ENCODE data around the gene FKBP14. TPM values are rescaled to one million over a fixed set of nuclear protein-coding genes. Genes with fewer than 3 reads are reported as not detected.
A peak's percentile ranks its signal among the peaks of the same experiment; 100 is the strongest.

Gene FKBP14
- total RNA-seq, 1 donor from 2014 or later = 8.5 TPM

DNA sequence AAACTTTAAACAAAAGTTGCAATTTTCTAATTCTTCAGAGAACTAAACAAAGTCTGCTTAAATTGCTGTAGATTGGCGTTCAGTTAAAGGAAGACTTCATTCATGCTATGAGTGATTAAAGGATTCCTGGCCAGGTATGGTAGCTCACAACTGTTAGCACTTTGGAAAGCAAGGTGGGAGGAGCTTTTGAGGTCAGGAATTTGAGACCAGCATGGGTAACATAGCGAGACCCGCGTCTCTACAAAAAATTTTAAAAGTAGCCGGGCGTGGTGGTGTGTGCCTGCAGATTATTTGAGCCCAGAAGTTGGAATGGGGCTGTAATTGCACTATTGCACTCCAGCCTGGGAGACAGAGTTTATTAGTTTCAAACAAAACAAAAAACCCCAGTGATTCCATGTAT is 23.4 kb downstream of the FKBP14 start:
- DNase-seq (ENCODE audit: missing footprints) = no peak
- intact Hi-C loops (cut with DNase I) = no loop called here

DNA sequence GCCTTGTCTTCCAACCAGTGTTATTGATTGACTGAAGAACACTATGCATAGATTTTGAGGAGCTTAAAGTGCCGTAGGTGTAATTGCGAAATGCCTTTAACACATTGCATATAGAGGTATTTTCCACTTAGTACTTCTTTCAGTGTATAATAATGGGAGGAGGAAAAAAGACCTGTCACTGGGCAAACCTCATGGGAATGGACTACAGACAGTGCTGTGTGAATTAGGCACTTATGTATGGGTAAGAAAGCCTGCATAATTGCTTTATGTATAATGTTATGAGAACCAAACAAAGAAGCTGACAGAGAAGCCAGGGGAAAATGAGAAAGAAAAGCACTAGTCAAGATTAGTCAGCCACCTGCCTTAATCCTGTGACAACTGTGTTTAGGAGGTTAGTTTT is 24.5 kb downstream of the FKBP14 start:
- no peak for ATAC-seq
- intact Hi-C loops (cut with DNase I) = no loop called here

More for the DNA sequence above, 23.4 kb downstream of the FKBP14 start:
- no peak for ATAC-seq

DNA sequence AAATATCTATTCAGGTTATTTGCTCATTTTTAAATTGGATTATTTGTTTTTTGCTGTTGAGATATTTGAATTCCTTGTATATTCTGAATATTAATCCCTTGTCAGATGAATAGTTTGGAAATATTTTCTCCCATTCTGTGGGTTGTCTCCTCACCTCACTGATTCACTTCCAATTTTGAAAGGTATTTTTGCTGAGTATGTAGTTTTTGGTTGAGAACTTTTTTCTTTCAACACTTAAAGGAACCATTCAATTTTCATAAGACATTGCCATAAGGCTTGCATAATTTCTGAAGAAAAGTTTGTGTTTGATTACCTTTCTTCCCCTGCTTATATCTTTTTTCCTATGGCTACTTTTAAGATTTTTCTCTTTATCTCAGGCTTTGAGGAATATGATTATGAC is 28.0 kb downstream of the FKBP14 start:
- intact Hi-C loops (cut with DNase I) = no loop called here
- no peak for DNase-seq (ENCODE audit: missing footprints)
- ATAC-seq = no peak

More for the DNA sequence above, 24.5 kb downstream of the FKBP14 start:
- no peak for DNase-seq (ENCODE audit: missing footprints)

DNA sequence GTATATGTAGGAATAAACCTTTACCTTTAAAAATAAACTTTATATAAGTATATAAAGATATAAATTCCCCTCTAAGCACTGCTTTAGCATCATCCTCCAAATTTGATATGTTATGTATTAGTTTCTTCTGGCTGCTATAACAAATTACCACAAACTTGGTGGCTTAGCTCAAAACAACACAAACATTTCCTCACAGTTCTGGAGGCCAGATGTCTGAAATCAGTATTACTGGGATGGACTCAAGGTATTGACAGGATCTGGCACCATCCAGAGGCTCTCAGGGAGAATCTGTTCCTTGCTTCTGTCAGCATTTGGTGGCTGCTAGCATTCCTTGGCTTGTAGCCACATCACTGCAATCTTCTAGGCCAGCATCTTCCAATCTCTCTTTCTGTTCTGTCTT is 30.2 kb downstream of the FKBP14 start:
- DNase-seq (ENCODE audit: missing footprints) (no peak), ATAC-seq (no peak)
- intact Hi-C loops (cut with DNase I) = no loop called here

DNA sequence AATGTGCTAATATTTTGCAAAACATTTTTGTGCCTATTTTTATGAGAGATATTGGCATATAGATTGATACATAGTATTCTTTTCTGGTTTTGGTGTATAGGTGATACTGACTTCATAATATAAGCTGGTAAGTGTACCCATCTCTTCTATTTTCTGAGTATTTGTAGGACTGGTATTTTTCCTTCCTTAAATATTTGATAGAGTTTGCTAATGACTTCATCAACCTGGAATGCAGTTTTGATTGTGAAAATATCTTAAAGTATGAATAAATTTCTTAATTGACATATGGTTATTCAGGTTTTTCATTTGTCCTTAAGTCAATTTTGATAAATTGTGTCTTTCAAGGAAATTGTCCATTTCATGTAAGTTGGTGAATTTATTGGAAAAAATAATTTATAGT is 30.9 kb downstream of the FKBP14 start:
- intact Hi-C loops (cut with DNase I) = no loop called here
- ATAC-seq (no peak), DNase-seq (ENCODE audit: missing footprints) (no peak)

DNA sequence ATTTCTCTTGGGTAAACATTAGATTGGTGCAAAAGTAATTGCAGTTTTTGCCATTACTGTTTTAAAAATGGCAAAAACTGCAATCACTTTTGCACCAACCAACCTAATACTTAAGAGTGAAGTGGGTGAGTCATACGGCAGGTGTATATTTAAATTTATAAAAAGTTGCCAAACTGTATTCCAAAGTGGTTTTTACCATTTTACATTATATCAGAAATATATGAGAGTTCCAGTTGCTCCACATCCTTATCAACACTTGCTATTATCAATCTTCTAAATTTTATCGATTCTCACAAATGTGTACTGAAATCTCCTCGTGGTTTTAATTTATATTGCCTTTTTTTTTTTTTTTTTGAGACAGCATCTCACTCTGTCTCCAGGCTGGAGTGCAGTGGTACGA is 33.4 kb downstream of the FKBP14 start:
- ATAC-seq = no peak
- no peak for DNase-seq (ENCODE audit: missing footprints)
- intact Hi-C loops (cut with DNase I) = no loop called here

DNA sequence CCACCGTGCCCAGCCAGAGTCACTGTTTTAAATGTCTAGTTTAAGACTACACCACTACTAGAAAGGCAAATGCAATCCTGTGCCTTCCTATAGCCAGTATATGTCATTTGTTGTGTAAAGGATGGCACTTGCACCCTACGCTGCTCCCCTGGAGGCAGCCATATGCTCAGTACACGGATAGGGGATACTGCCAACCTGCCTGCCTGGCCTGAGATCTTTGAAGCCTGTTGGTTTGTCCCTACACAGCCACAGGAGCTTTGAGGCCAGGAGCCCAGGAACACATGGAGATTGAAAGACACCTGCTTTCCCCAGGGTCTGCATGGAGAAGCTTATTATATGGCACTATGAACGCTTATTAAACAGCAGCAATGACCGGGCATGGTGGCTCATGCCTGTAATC is 34.6 kb downstream of the FKBP14 start:
- DNase-seq (ENCODE audit: missing footprints) = no peak
- intact Hi-C loops (cut with DNase I) = no loop called here
- no peak for ATAC-seq

DNA sequence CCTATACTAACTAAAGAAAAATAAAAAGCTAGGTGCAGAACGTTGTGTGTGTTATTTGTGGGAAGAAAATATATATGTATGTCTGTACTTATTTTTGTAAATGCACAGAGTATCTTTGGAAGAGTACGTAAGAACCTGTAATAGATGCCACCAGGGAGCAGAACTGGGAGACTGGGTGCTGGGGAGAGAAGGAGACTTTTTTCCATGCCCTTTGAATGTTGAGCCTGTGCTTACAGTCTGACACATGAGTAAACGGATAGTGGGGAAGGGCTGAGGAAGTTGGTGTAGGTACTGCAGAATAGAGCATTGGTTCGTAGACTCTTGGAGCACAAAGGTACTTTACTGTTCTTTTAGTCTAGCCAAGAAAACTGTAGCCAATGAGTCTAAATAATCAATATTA is 35.6 kb downstream of the FKBP14 start:
- DNase-seq (ENCODE audit: missing footprints) (no peak), ATAC-seq (no peak)
- intact Hi-C loops (cut with DNase I) = no loop called here

DNA sequence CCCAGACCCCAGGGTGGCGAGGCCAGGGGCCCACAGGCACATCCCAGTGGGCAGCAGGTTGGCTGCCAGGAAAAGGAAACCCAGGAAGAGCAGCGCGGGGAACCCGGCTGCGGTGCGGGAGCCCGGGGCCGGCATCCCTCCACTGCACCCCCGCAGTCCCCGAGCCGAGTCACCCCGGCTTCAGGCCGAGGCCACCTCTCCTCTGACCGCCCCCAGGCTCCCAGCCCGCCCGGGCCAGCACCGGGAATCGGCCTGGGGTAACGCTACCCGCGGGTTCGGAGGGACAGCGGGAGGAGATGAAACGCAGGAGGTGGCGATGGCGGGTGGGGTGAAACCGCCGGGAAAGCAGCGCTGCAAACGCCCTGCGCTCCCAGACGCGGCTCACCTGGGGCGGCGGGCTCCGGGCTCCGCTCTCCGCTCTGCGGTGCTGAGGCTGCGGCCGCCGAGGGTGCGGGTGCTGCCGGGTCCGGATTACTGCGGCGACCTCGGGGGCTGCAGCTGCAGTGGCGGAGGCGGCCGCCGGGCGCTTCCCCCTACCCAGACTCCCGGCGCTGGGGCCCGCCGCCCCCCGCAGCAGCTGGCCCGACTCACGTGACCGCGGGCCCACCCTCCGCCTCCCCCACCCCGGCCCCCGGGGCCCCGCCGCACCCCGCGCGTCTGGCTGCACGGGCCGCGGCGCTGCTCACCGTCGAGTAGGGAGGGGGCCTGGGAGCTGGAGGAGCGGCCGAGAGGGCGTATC is 37.1 kb downstream of the FKBP14 start, which contains the start of gene SCRN1:
SCRN1 (minus strand) TSS at position 545 of the 739 bp plus-strand sequence. CDS start 20,734 bp downstream, outside the sequence.
- DNase-seq (ENCODE audit: missing footprints) (peak; percentile 66), ATAC-seq (peak; percentile 65)
- intact Hi-C loops (cut with DNase I) = no loop called here

DNA sequence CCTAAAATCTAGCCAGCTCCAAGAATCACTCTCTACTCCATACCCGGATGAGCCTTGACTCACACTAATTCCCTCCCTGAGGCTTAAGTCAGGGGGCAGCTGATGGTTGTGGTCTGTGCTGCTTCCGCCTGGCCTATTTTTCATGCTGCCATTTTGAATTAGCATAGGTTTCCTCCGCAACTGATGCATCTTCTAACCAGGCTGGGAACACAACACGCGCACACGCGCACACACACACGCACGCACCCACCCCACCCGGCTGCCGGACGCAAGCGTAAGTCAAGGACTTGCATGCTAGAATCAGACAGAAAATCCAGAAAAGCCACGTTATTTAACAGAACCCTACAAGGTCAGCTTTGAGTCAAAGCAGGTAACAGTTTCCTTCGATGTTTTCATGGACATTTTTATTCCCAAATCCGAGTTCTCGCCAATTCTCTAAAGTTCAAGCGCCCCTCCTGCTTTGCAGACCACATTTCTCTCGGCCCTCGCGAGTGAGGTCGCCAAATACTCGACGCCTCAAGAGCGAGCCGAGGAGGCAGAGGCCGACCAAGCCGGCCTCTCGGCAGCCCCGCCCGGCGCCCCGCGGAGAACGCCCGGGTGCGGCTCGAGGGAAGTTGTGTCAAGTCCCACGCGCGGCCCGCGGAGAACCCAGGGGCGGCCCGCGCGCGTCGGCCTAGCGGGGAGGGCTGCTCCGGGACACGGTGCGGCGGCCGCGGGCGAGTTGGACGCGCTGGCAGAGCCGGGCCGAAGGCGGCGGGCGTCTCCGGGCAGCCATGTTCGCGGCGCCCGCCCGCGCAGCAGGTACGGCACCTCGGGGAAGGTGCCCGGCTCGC is 37.9 kb downstream of the FKBP14 start:
- intact Hi-C loops (cut with DNase I) = no loop called here
- peak; percentile 63 for ATAC-seq

DNA sequence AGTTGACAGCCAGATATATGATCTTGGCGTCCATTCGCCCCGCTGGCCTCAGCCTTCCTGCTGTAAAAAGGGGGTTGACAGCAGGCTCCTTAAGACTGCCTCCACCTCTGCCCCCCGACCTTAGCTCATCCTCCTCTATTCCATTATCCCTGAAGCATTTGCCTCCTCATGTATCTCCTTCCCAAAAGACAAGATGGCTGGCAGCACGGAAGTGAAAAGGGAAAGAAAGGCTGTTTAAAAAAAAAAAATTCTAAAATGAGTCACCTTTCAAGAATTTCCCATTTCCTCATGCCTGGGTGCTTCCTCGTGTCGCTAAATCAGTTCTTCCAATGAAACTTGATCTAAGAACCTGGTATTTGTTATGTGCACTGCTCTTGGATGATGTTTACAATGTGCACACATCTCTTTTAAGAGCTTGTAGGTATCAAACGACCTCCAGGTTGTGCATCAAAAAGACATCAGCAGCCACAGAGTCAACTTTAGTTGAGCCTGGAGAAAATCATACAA is 38.6 kb downstream of the FKBP14 start:
- DNase-seq (ENCODE audit: missing footprints) = no peak
- intact Hi-C loops (cut with DNase I) = no loop called here
- ATAC-seq = no peak

More for the DNA sequence above, 37.9 kb downstream of the FKBP14 start:
- peak; percentile 86 for DNase-seq (ENCODE audit: missing footprints)

DNA sequence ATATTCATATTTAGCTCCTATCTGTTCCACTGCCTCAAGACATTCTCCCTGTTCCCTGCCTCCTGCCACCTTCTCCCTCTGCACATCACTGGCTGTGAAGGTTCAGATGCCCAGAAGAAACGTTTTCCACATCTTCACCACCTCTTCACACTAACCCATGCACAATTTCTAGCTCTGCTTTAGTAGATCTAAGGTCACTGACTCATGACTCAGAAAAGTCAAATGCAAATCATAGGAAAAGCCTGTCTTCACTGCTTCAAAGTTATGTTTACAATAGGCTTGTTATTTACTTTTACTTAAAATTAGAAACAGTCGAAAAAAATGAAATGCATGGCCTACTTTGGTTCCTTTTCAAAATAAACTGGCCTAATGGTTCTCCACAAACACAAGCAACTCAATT is 39.4 kb downstream of the FKBP14 start:
- DNase-seq (ENCODE audit: missing footprints) (no peak), ATAC-seq (no peak)
- intact Hi-C loops (cut with DNase I) = no loop called here

DNA sequence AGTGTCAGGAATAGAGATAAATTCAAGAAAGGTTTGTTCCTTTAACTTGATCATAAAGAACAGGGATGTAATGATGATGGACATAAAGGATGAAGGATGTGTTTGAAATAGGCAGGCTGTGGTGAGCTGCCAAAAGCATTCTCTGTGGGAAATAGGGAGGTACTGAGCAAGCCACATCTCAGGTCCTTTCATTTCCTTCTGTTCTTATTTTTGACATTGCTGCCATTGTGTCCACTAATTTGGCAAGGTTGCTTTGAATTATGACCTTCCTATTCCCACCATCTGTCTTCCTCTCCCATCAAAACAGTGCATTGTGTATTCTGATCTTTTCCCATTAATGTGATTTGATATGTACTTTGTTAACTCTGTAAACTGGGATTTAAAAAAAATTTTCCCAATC is 46.4 kb downstream of the FKBP14 start:
- intact Hi-C loops (cut with DNase I) = no loop called here
- no peak for ATAC-seq
- no peak for DNase-seq (ENCODE audit: missing footprints)

DNA sequence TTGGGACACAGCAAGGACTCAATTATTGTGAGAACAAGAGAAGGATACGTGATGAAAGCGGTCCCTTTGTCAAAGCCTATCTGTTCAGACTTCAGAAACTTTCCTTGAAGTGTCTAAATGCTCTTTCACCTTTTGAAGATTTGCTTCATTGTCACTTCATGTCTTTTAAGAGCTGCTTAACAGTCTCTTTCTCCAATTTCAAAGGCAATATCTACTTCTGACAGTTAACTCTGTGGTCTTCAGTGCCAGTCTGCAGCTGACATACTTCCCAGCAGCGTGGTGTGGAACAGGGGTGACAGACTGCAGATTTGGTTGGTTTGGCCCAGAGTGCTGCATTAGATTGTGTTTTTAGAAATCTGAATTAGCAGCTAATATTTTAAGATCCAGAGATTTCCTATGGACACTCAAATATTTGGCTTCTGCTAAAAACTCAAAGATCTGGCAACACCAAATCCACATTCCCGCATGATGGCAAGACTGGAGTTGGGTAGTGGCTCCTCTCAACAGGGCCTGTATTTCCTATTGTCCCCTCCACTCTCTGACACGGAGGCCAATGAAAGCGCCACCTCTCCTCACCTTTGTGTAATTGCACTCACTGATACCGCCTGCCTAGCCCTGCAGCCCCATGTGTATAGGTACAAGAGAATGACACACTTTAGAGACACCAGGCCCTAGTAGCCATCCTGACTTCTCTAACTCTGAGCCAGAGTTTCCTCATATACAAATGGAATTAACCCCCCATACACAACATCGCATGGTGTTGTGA is 48.4 kb downstream of the FKBP14 start:
- ATAC-seq = no peak
- no peak for DNase-seq (ENCODE audit: missing footprints)
- intact Hi-C loops (cut with DNase I) = no loop called here

DNA sequence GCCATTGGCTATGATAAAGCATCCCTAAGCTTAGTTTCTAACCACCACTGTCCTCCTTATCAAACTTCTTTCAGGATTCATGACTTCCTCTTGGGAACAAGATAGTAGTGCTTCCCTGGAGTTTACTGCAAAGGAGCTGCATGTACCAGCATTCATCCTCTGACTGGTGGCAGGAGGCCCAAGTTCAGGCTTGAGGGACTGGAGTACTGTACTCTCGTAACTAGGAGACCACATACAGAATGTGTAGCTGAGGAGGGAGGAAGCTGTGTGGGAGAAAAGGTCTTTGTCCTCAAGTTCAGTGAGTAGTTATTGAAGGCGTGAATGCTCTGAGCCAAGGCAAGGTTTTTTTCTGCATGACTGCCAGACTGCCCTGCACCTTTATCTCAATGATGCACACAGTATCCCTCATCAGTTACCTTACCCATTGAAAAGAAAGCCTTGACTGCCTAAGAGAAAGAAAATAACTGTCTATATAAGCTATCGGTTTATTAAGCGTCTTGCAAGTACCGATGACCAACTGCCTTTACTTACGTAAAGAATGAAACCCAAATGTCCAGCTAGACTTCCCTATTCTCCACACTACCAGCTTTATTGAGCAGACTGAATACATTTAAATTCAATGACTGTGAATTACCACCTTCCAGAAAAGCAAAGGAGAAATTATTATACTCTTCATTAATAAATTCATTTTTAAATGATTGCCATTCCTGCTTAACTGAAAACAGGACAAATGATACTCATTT is 49.7 kb downstream of the FKBP14 start:
- ATAC-seq (peak; percentile 79), DNase-seq (ENCODE audit: missing footprints) (peak; percentile 82)
- intact Hi-C loops (cut with DNase I) = no loop called here

DNA sequence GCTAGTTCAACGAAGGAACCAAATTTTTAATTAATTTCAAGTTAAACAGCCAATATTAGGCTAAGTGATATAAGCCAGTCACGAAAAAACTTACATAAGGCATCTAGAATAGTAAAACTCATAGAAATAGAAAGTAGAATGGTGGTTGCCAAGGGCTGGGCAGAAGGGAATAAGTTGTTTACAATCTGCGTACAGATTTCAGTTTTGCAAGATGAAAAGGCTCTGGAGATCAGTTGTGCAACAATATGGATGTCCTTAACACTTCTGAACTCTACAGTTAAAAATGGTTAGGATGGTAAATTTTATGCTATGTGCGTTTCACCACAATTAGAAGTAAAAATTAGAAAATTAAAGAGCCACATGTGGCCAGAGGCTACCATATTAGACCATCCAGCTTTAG is 50.2 kb downstream of the FKBP14 start:
- no peak for DNase-seq (ENCODE audit: missing footprints)
- intact Hi-C loops (cut with DNase I) = no loop called here
- ATAC-seq = peak; percentile 71

DNA sequence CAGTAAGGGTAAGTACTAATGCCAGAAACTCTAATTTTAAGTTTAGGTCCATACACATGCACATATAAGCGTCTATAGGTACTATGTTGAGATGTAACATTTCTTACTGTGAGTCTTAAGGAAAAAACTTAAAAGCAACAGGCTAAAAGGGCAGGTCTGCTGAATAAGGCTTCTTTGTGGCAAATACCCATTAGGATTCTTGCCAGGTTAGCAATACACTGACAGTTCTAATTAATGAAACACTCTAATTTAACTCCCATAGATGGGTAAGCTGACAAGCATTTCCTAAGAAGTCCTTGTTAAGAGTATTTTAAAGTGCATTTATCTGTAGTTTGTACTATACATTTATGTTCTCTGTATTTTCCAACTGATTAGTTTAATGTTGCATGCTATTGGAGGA is 50.9 kb downstream of the FKBP14 start:
- ATAC-seq (no peak), DNase-seq (ENCODE audit: missing footprints) (no peak)
- intact Hi-C loops (cut with DNase I) = no loop called here

DNA sequence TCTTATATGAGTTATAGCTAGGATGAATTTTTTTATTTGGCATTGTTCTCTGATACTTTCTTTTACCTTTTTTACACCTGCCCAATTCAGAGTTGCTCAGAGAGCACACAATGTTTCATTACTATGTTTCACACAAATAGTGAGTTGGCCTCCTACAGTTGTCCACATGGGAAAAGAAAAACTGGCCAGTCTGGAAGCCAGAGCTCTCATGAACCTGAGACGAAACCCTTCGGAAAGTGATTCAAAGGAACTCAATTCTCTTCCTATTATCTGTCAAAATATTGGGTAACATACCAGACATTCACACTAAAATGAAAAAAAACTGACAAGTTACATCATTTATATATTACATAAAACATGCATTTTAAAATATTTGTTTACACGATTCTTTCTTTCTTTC is 52.2 kb downstream of the FKBP14 start:
- intact Hi-C loops (cut with DNase I) = no loop called here
- DNase-seq (ENCODE audit: missing footprints) (no peak), ATAC-seq (no peak)

DNA sequence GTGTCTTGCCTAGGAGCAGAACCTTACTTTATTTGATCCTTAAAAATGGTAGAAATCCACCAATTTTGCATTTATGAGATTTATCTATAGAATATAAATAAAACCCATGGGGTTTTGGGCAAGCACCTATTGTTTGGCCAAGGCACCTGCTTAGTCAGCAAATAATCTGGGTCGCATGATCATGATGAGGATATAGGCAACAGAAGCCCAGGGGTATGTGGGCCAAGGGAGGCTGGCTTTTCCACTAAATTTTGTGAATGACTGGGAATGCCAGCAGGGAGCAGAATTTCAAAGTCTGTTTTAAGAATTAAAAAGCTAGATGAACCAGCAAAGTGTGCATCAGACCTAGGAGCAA is 54.2 kb downstream of the FKBP14 start:
- intact Hi-C loops (cut with DNase I) = no loop called here
- DNase-seq (ENCODE audit: missing footprints) (no peak), ATAC-seq (no peak)

Measured in Right ventricle myocardium inferior (tissue), 1 donor.